Liver (tissue), 3 donors: Measurements from ENCODE around the gene CHTF8.
"Not testable (repeated sequence)": the region's sequence is repeated elsewhere in the genome, so short reads cannot be mapped to it uniquely, and the experiment has no call there.

Experiments used
- ATF3 ChIP-seq: IDR thresholded peaks from 2 replicates; pipeline ENCODE4 v1.6.1; 2016; ENCODE audit warnings: antibody characterized with exemption
- CTCF ChIP-seq: fragments of 150-350 bp; IDR thresholded peaks from 2 replicates; pipeline ENCODE4 v1.5.1; 2017; ENCODE audit warnings: improper control_type of control experiment, low read depth, low read length; ENCODE audit not compliant: missing input control
- EGR1 ChIP-seq, 2 donors: IDR thresholded peaks; 2 replicates each; pipeline ENCODE4 v1.6.1; 2016 to 2018; ENCODE audit warnings: antibody characterized with exemption in 2 of 2, low read depth in 2 of 2
- GABPA ChIP-seq, 2 donors: IDR thresholded peaks in 1 of 2; conservative IDR thresholded peaks in 1 of 2; 2 replicates each; pipeline ENCODE4 v1.6.1; 2016; ENCODE audit warnings: antibody characterized with exemption in 2 of 2, mild to moderate bottlenecking in 1 of 2, moderate library complexity in 1 of 2
- HNF4A ChIP-seq, 2 donors: conservative IDR thresholded peaks; 2 replicates each; pipeline ENCODE4 v1.6.1; 2016; ENCODE audit warnings: antibody characterized with exemption in 2 of 2, mild to moderate bottlenecking in 2 of 2
- JUND ChIP-seq, 2 donors: IDR thresholded peaks; 2 replicates each; pipeline ENCODE4 v1.6.1; 2016; ENCODE audit warnings: antibody characterized with exemption in 2 of 2
- MAX ChIP-seq: IDR thresholded peaks from 2 replicates; pipeline ENCODE4 v1.6.1; 2016; ENCODE audit warnings: antibody characterized with exemption
- NR2F2 ChIP-seq: IDR thresholded peaks from 2 replicates; pipeline ENCODE4 v1.6.1; 2016; ENCODE audit warnings: antibody characterized with exemption
- RAD21 ChIP-seq, 2 donors: IDR thresholded peaks; 2 replicates each; pipeline ENCODE4 v1.6.1; 2016; ENCODE audit warnings: antibody characterized with exemption in 2 of 2, mild to moderate bottlenecking in 2 of 2
- REST ChIP-seq: IDR thresholded peaks from 2 replicates; pipeline ENCODE4 v1.6.1; 2016; ENCODE audit warnings: antibody characterized with exemption, mild to moderate bottlenecking
- SP1 ChIP-seq: IDR thresholded peaks from 2 replicates; pipeline ENCODE4 v1.6.1; 2018; ENCODE audit warnings: antibody characterized with exemption, mild to moderate bottlenecking
- TAF1 ChIP-seq: conservative IDR thresholded peaks from 2 replicates; pipeline ENCODE4 v1.6.1; 2016; ENCODE audit warnings: antibody characterized with exemption, mild to moderate bottlenecking
- ZBTB33 ChIP-seq: IDR thresholded peaks from 2 replicates; pipeline ENCODE4 v1.6.1; 2016; ENCODE audit warnings: antibody characterized with exemption
- donor health status: healthy.
- donor health status: healthy.

- not testable (repeated sequence) for TF ChIP-seq HNF4A (conservative IDR thresholded peaks at IDR 0.05); CTCF; GABPA (IDR thresholded peaks at IDR 0.05 in 1 of 2, conservative IDR thresholded peaks at IDR 0.05 in 1 of 2); REST; SP1; JUND (IDR thresholded peaks at IDR 0.05); EGR1 (IDR thresholded peaks at IDR 0.05; ENCODE audit: low read depth in 2 of 2); MAX; ZBTB33; RAD21 (IDR thresholded peaks at IDR 0.05); TAF1; NR2F2; ATF3
These were observed 5.6 kb downstream of the CHTF8 start for GRCh38 chr16:69126801-69127200.
